ENCODE results near the gene EHBP1. TPM values are rescaled to one million over a fixed set of nuclear protein-coding genes. Genes with fewer than 3 reads are reported as not detected.

The EHBP1 gene
- total and polyA plus RNA-seq, 2 experiments from 2014 or later: 27.2 to 47.9 TPM

DNA sequence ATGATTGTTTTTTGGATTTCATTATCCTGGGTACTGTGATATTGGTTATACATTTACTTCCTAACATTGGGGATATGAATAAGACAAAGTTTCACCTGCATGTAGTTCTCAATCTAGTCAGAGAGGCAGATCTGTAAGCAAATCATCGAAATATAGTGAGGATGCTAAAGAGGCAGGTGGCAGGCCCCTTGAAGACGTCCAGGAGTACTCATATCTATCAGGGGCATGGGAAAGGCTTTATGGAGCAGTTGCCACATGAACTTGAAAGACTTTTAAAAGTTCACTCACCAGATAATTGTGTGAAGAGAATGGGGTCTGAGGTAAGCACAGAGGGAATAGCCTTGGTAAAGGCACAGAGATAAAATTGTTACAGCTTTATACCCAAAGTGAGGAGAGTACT is 78.8 kb downstream of the EHBP1 start:
- Histone ChIP-seq H3K4me1 (ENCODE audit: insufficient read depth) (no peaks in the 10 kb centered on the region), H3K27me3 (ENCODE audit: insufficient read depth) (no peaks in the 10 kb centered on the region), H3K4me3 (no peak overlapping the region), H2AFZ (no peak overlapping the region), H3K9me2 (ENCODE audit: insufficient read depth) (no peaks in the 10 kb centered on the region), H3K4me2 (no peak overlapping the region), H4K20me1 (replicated peaks; ENCODE audit: insufficient read depth) (peaks cover 3% of the 10 kb centered on the region; the same call in 1 of the 2 replicates), H3K36me3 (ENCODE audit: insufficient read depth) (no peaks in the 10 kb centered on the region), H3F3A (replicated peaks; ENCODE audit: low read depth) (no peaks in the 10 kb centered on the region), H3K27ac (ENCODE audit: low read depth) (no peak overlapping the region), H3K79me2 (replicated peaks; ENCODE audit: insufficient read depth) (0 out of 2 replicates have a peak, but pooled peaks cover 2% of the 10 kb centered on the region)
- no peaks in the 10 kb centered on the region for H3K27me3 Mint-ChIP-seq (ENCODE audit: insufficient read depth, low read depth, poor library complexity)
- no peak for ATAC-seq
- H3K9me3 Mint-ChIP-seq: peaks cover 16% of the 10 kb centered on the region
- no peak overlapping the region for H3K27ac Mint-ChIP-seq
- H3K36me3 Mint-ChIP-seq (ENCODE audit: low read depth): peaks cover 24% of the 10 kb centered on the region
- DNase-seq (ENCODE audit: low spot score): no peak
- no peak overlapping the region for H3K4me3 Mint-ChIP-seq
- TF ChIP-seq, protein P1, sequence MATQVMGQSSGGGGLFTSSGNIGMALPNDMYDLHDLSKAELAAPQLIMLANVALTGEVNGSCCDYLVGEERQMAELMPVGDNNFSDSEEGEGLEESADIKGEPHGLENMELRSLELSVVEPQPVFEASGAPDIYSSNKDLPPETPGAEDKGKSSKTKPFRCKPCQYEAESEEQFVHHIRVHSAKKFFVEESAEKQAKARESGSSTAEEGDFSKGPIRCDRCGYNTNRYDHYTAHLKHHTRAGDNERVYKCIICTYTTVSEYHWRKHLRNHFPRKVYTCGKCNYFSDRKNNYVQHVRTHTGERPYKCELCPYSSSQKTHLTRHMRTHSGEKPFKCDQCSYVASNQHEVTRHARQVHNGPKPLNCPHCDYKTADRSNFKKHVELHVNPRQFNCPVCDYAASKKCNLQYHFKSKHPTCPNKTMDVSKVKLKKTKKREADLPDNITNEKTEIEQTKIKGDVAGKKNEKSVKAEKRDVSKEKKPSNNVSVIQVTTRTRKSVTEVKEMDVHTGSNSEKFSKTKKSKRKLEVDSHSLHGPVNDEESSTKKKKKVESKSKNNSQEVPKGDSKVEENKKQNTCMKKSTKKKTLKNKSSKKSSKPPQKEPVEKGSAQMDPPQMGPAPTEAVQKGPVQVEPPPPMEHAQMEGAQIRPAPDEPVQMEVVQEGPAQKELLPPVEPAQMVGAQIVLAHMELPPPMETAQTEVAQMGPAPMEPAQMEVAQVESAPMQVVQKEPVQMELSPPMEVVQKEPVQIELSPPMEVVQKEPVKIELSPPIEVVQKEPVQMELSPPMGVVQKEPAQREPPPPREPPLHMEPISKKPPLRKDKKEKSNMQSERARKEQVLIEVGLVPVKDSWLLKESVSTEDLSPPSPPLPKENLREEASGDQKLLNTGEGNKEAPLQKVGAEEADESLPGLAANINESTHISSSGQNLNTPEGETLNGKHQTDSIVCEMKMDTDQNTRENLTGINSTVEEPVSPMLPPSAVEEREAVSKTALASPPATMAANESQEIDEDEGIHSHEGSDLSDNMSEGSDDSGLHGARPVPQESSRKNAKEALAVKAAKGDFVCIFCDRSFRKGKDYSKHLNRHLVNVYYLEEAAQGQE (IDR thresholded peaks at IDR 0.05; ENCODE audit: unreplicated experiment): no peak
- TF ChIP-seq ZNF331 (CRISPR knock-in tag; IDR thresholded peaks at IDR 0.05; ENCODE audit: low read depth) (no peak), POLR2AphosphoS5 (IDR thresholded peaks at IDR 0.05; ENCODE audit: low read depth) (no peak), ZNF462 (CRISPR knock-in tag; IDR thresholded peaks at IDR 0.05) (no peak), CREB1 (CRISPR knock-in tag; IDR thresholded peaks at IDR 0.05; ENCODE audit: low read depth) (no peak), CTCF (conservative IDR thresholded peaks at IDR 0.05; ENCODE audit: low read depth in 2 of 2) (no peak), NANOG (IDR thresholded peaks at IDR 0.05; ENCODE audit: borderline replicate concordance) (no peak), EZH2 (IDR thresholded peaks at IDR 0.05; ENCODE audit: low read depth, unreplicated experiment) (no peak), ETS1 (IDR thresholded peaks at IDR 0.05) (no peak), STAT1 (IDR thresholded peaks at IDR 0.05; ENCODE audit: unreplicated experiment) (no peak)
- peaks cover 4% of the 10 kb centered on the region for H3K4me1 Mint-ChIP-seq

Data from GM23338 (cell line).